D721Med (cell line): ENCODE measurements around the gene DOCK2.

ENCODE experiments used
- DNase-seq: peaks from one replicate; pipeline ENCODE4 v3.0.0; 2011; ENCODE audit warnings: low spot score; ENCODE audit not compliant: insufficient read length
- FAIRE-seq: peaks from 2 replicates; lab custom pipeline; 2011; peaks lifted over from hg19 to GRCh38; lab: Jason Lieb, UNC
- CTCF ChIP-seq: IDR thresholded peaks from 2 replicates; pipeline ENCODE4 v1.5.1; 2012; ENCODE audit warnings: mild to moderate bottlenecking, control low read depth; ENCODE audit not compliant: insufficient read depth; ENCODE audit errors: missing control alignments

The DOCK2 gene

GRCh38 chr5:169979871-169980270, 342.8 kb downstream of the DOCK2 start:
- DNase-seq: no peak
- FAIRE-seq: no peak
- TF ChIP-seq CTCF: no peak

GRCh38 chr5:169980418-169981053, 343.5 kb downstream of the DOCK2 start, which contains the start of gene INSYN2B:
TSS of gene INSYN2B (minus strand) at chr5:169980495. CDS start at chr5:169883898, 96,597 bp downstream.
- no peak for FAIRE-seq
- peak; percentile 36 for TF ChIP-seq CTCF
- DNase-seq: no peak

- no peak for TF ChIP-seq CTCF
- FAIRE-seq: no peak
- DNase-seq: no peak
These were observed 351.1 kb downstream of the DOCK2 start for GRCh38 chr5:169988206-169988605.

GRCh38 chr5:169988947-169989346, 351.9 kb downstream of the DOCK2 start:
- no peak for FAIRE-seq
- DNase-seq: no peak
- no peak for TF ChIP-seq CTCF

- no peak for DNase-seq
- TF ChIP-seq CTCF: no peak
- FAIRE-seq: no peak
These were observed 352.3 kb downstream of the DOCK2 start for GRCh38 chr5:169989365-169989764.

GRCh38 chr5:169991115-169991869, 354.2 kb downstream of the DOCK2 start:
- DNase-seq (no peak), FAIRE-seq (no peak)
- TF ChIP-seq CTCF: no peak
